Loucy (cell line): ENCODE results near the gene DLX3.

Experiments used
- H2AFZ ChIP-seq: fragments of 200-600 bp; sonication (generic); 2 replicates; pipeline ENCODE4 v1.6.0; 2016; ENCODE audit warnings: antibody characterized with exemption, mild to moderate bottlenecking, low read length, moderate library complexity
- H3F3A ChIP-seq: fragments of 200-600 bp; 2 replicates; pipeline ENCODE4 v1.6.0; 2016; ENCODE audit warnings: antibody characterized with exemption, low read depth, mild to moderate bottlenecking
- H3K27me3 ChIP-seq: fragments of 200-600 bp; sonication (generic); 2 replicates; pipeline ENCODE4 v1.6.1; 2014; ENCODE audit warnings: low read length, mild to moderate bottlenecking; ENCODE audit not compliant: insufficient read depth, poor library complexity, severe bottlenecking
- H3K36me3 ChIP-seq: fragments of 200-600 bp; sonication (generic); 2 replicates; pipeline ENCODE4 v1.6.1; 2016; ENCODE audit warnings: low read length; ENCODE audit not compliant: insufficient read depth
- H3K4me1 ChIP-seq: fragments of 200-600 bp; sonication (generic); 2 replicates; pipeline ENCODE4 v1.5.1; 2014; ENCODE audit warnings: low read length, mild to moderate bottlenecking; ENCODE audit not compliant: insufficient read depth, poor library complexity, severe bottlenecking
- H3K4me2 ChIP-seq: fragments of 200-600 bp; sonication (generic); 2 replicates; pipeline ENCODE4 v1.6.0; 2014; ENCODE audit warnings: antibody characterized with exemption, low read length, low read depth, mild to moderate bottlenecking; ENCODE audit not compliant: poor library complexity, severe bottlenecking
- H3K4me3 ChIP-seq: fragments of 200-600 bp; sonication (generic); 2 replicates; pipeline ENCODE4 v1.5.1; 2014; ENCODE audit warnings: low read length, mild to moderate bottlenecking, mixed read lengths; ENCODE audit not compliant: poor library complexity, severe bottlenecking
- H3K79me2 ChIP-seq: fragments of 200-600 bp; sonication (generic); 2 replicates; pipeline ENCODE4 v1.6.1; 2014; ENCODE audit warnings: low read length; ENCODE audit not compliant: insufficient read depth
- H3K9ac ChIP-seq: fragments of 200-600 bp; sonication (generic); 2 replicates; pipeline ENCODE4 v1.6.0; 2014; ENCODE audit warnings: mild to moderate bottlenecking, low read depth, low read length, moderate library complexity; ENCODE audit not compliant: poor library complexity, severe bottlenecking
- H3K9me2 ChIP-seq: fragments of 200-600 bp; sonication (generic); replicated peaks from 2 replicates; pipeline ENCODE4 v1.6.1; 2016; ENCODE audit warnings: low read depth, low read length, mixed read lengths
- H3K9me3 ChIP-seq: fragments of 200-600 bp; sonication (generic); 2 replicates; pipeline ENCODE4 v1.6.1; 2014; ENCODE audit warnings: mild to moderate bottlenecking, antibody characterized with exemption, low read length, low read depth; ENCODE audit not compliant: insufficient read depth
- H4K20me1 ChIP-seq: fragments of 200-600 bp; sonication (generic); 2 replicates; pipeline ENCODE4 v1.6.0; 2014; ENCODE audit warnings: antibody characterized with exemption, low read length, mild to moderate bottlenecking; ENCODE audit not compliant: insufficient read depth, poor library complexity, severe bottlenecking
- CTCF ChIP-seq: fragments of 200-600 bp; sonication (generic); conservative IDR thresholded peaks from 2 replicates; pipeline ENCODE4 v1.5.1; 2014; ENCODE audit warnings: mild to moderate bottlenecking, antibody characterized with exemption, low read length
- EZH2phosphoT487 ChIP-seq: fragments of 200-600 bp; IDR thresholded peaks from 2 replicates; pipeline ENCODE4 v1.6.1; 2018; ENCODE audit warnings: antibody characterized with exemption, mild to moderate bottlenecking, moderate library complexity, borderline replicate concordance

DLX3 gene

GRCh38 chr17:49966767-49967166 lies 28.3 kb downstream of the DLX3 start:
- TF ChIP-seq EZH2phosphoT487 = no peak
- no peak for TF ChIP-seq CTCF
- H3F3A ChIP-seq = no peaks in the 10 kb centered on the region
- no peak overlapping the region for H3K9ac ChIP-seq
- H3K4me3 ChIP-seq = no peak overlapping the region
- H3K4me2 ChIP-seq = no peak overlapping the region
- peaks cover 12% of the 10 kb centered on the region for H3K4me1 ChIP-seq
- no peaks in the 10 kb centered on the region for H3K9me2 ChIP-seq
- H4K20me1 ChIP-seq = no peaks in the 10 kb centered on the region
- no peaks in the 10 kb centered on the region for H3K79me2 ChIP-seq
- H3K36me3 ChIP-seq = no peaks in the 10 kb centered on the region
- no peak overlapping the region for H2AFZ ChIP-seq
- H3K9me3 ChIP-seq = no peaks in the 10 kb centered on the region
- H3K27me3 ChIP-seq = no peaks in the 10 kb centered on the region

- Histone ChIP-seq H3F3A (no peaks in the 10 kb centered on the region), H3K9me3 (no peaks in the 10 kb centered on the region), H3K36me3 (no peaks in the 10 kb centered on the region), H3K4me2 (no peak overlapping the region), H3K9me2 (no peaks in the 10 kb centered on the region), H3K4me3 (no peak overlapping the region), H2AFZ (no peak overlapping the region), H4K20me1 (no peaks in the 10 kb centered on the region), H3K79me2 (no peaks in the 10 kb centered on the region), H3K4me1 (peaks cover 12% of the 10 kb centered on the region), H3K9ac (no peak overlapping the region), H3K27me3 (no peaks in the 10 kb centered on the region)
- TF ChIP-seq EZH2phosphoT487 = no peak
- no peak for TF ChIP-seq CTCF
Observed at GRCh38 chr17:49965524-49965909, 29.5 kb downstream of the DLX3 start.

DNA sequence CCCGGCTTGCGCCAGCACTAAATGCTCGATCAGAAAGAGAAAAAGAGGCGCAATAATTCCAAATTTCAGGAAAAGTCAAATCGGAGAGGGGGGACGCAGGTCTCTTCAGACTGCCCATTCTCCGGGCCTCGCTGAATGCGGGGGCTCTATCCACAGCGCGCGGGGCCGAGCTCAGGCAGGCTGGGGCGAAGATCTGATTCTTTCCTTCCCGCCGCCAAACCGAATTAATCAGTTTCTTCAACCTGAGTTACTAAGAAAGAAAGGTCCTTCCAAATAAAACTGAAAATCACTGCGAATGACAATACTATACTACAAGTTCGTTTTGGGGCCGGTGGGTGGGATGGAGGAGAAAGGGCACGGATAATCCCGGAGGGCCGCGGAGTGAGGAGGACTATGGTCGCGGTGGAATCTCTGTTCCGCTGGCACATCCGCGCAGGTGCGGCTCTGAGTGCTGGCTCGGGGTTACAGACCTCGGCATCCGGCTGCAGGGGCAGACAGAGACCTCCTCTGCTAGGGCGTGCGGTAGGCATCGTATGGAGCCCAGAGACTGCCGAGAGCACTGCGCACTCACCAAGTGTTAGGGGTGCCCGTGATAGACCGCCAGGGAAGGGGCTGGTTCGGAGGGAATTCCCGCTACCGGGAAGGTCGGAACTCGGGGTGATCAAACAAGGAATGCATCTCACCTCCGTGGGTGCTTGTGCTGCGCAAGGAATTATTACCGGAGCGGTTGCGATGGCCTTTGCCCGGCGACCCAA lies 30.1 kb downstream of the DLX3 start:
- Histone ChIP-seq H3K4me1 (peaks cover 12% of the 10 kb centered on the region), H3K27me3 (no peaks in the 10 kb centered on the region), H3K9me3 (no peaks in the 10 kb centered on the region), H3K9ac (no peak overlapping the region), H3K9me2 (no peaks in the 10 kb centered on the region), H3K4me2 (no peak overlapping the region), H3K36me3 (no peaks in the 10 kb centered on the region), H4K20me1 (no peaks in the 10 kb centered on the region), H3F3A (no peaks in the 10 kb centered on the region), H2AFZ (no peak overlapping the region), H3K4me3 (no peak overlapping the region), H3K79me2 (no peaks in the 10 kb centered on the region)
- no peak for TF ChIP-seq EZH2phosphoT487
- no peak for TF ChIP-seq CTCF
